ENCODE data around the gene FHOD3.

The FHOD3 gene

DNA sequence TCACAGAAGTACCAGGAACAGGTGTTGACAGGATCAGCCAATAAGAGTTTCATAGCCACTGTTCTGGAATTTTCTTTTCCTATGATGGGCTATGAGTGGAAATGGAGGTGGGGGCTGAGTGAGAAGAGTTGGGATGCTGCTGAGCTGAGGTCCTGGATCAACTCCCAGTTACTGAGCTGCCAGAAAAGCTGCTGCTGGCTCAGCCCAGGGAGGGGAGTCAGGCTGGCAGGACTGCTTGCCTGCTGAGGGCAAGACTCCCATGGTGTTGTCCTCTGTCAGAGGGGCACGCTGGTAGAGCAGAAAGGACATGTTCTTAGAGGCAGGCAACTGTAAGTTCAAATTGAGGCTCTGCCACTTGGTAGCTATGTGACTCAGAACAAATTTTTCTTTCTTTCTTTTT lies 519.5 kb downstream of the FHOD3 start:
- Histone ChIP-seq H3K4me3 (ENCODE audit: low read length) (no peak overlapping the region), H3K27me3 (replicated peaks; ENCODE audit: insufficient read depth, low read length) (no peaks in the 10 kb centered on the region), H3F3A (ENCODE audit: insufficient read depth, low read length) (no peaks in the 10 kb centered on the region), H3K4me1 (ENCODE audit: low read length) (no peaks in the 10 kb centered on the region), H3K79me2 (ENCODE audit: low read length) (peaks cover 5% of the 10 kb centered on the region; the same call in 1 of the 2 replicates), H3K4me2 (ENCODE audit: low read depth, low read length) (no peak overlapping the region), H3K9me3 (replicated peaks; ENCODE audit: insufficient read depth, low read length) (no peaks in the 10 kb centered on the region), H3K9ac (ENCODE audit: low read length) (no peak overlapping the region), H3K36me3 (replicated peaks; ENCODE audit: insufficient read depth, low read length) (no peaks in the 10 kb centered on the region), H4K20me1 (ENCODE audit: insufficient read depth, low read length) (no peaks in the 10 kb centered on the region), H2AFZ (ENCODE audit: low read length) (no peak overlapping the region), H3K9me2 (replicated peaks; ENCODE audit: insufficient read depth, low read length) (no peaks in the 10 kb centered on the region), H3K27ac (ENCODE audit: low read length) (no peak overlapping the region)
- no peak for DNase-seq
- TF ChIP-seq, protein P1, sequence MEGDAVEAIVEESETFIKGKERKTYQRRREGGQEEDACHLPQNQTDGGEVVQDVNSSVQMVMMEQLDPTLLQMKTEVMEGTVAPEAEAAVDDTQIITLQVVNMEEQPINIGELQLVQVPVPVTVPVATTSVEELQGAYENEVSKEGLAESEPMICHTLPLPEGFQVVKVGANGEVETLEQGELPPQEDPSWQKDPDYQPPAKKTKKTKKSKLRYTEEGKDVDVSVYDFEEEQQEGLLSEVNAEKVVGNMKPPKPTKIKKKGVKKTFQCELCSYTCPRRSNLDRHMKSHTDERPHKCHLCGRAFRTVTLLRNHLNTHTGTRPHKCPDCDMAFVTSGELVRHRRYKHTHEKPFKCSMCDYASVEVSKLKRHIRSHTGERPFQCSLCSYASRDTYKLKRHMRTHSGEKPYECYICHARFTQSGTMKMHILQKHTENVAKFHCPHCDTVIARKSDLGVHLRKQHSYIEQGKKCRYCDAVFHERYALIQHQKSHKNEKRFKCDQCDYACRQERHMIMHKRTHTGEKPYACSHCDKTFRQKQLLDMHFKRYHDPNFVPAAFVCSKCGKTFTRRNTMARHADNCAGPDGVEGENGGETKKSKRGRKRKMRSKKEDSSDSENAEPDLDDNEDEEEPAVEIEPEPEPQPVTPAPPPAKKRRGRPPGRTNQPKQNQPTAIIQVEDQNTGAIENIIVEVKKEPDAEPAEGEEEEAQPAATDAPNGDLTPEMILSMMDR (IDR thresholded peaks at IDR 0.05; ENCODE audit: low read length), result no peak
- TF ChIP-seq EZH2 (optimal IDR thresholded peaks at IDR 0.05; ENCODE audit: low read depth, low read length), result no peak
- TF ChIP-seq EZH2phosphoT487 (IDR thresholded peaks at IDR 0.05; ENCODE audit: low read length), result no peak

DNA sequence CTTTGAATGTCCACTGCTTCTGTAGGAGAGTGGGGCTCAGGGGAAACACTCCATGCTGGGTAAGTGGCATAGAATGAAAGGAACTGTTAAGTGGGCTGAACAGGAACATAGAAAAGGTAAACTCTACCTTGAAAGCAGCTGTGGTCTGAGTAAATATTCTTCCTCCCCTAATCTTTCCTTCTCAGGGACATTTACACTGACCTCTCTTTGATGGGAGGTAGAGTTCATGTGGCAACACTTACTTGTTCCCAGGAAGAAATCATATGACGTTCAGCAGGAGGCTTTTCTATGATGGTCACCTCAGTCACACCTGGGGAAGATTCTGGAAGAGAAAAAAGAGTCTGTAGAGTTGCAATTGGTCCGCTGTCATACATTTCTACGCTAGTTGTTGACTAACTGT lies 521.1 kb downstream of the FHOD3 start:
- H3K9me2 ChIP-seq (replicated peaks; ENCODE audit: insufficient read depth, low read length), result no peaks in the 10 kb centered on the region
- no peaks in the 10 kb centered on the region for H3K27me3 ChIP-seq (replicated peaks; ENCODE audit: insufficient read depth, low read length)
- no peak overlapping the region for H3K4me2 ChIP-seq (ENCODE audit: low read depth, low read length)
- no peak overlapping the region for H3K9ac ChIP-seq (ENCODE audit: low read length)
- peaks cover 5% of the 10 kb centered on the region; the same call in 1 of the 2 replicates for H3K79me2 ChIP-seq (ENCODE audit: low read length)
- no peak for DNase-seq
- TF ChIP-seq, protein P1 (IDR thresholded peaks at IDR 0.05; ENCODE audit: low read length), result no peak
- TF ChIP-seq EZH2 (optimal IDR thresholded peaks at IDR 0.05; ENCODE audit: low read depth, low read length), result no peak
- TF ChIP-seq EZH2phosphoT487 (IDR thresholded peaks at IDR 0.05; ENCODE audit: low read length), result no peak
- no peaks in the 10 kb centered on the region for H3K9me3 ChIP-seq (replicated peaks; ENCODE audit: insufficient read depth, low read length)
- no peak overlapping the region for H3K4me3 ChIP-seq (ENCODE audit: low read length)
- H4K20me1 ChIP-seq (ENCODE audit: insufficient read depth, low read length), result no peaks in the 10 kb centered on the region
- no peaks in the 10 kb centered on the region for H3K36me3 ChIP-seq (replicated peaks; ENCODE audit: insufficient read depth, low read length)
- no peak overlapping the region for H2AFZ ChIP-seq (ENCODE audit: low read length)
- H3F3A ChIP-seq (ENCODE audit: insufficient read depth, low read length), result no peaks in the 10 kb centered on the region
- no peak overlapping the region for H3K27ac ChIP-seq (ENCODE audit: low read length)
- no peaks in the 10 kb centered on the region for H3K4me1 ChIP-seq (ENCODE audit: low read length)

DNA sequence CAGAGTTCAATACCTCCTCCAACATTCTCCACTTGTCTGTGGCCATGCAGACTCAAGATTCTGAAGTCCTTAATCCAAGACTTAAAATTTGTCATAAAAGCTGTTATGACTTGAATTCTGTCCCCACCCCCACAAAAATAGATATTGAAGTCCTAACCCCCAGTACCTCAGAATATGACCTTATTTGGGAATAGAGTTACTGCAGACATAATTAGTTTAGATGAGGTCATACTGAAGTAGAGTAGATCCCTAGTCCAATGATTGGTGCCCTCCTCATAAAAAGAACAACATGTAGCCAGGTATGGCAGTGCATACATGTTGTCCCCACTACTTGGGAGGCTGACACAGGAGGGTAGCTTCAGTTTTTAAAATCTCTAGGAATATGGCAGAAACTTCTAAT lies 522.1 kb downstream of the FHOD3 start:
- no peak overlapping the region for H3K4me3 ChIP-seq (ENCODE audit: low read length)
- H3K4me1 ChIP-seq (ENCODE audit: low read length), result peaks cover 8% of the 10 kb centered on the region
- no peaks in the 10 kb centered on the region for H3K27me3 ChIP-seq (replicated peaks; ENCODE audit: insufficient read depth, low read length)
- DNase-seq, result no peak
- TF ChIP-seq, protein P1 (IDR thresholded peaks at IDR 0.05; ENCODE audit: low read length), result no peak
- TF ChIP-seq EZH2 (optimal IDR thresholded peaks at IDR 0.05; ENCODE audit: low read depth, low read length) (no peak), EZH2phosphoT487 (IDR thresholded peaks at IDR 0.05; ENCODE audit: low read length) (no peak)
- no peaks in the 10 kb centered on the region for H4K20me1 ChIP-seq (ENCODE audit: insufficient read depth, low read length)
- no peaks in the 10 kb centered on the region for H3F3A ChIP-seq (ENCODE audit: insufficient read depth, low read length)
- H3K9me2 ChIP-seq (replicated peaks; ENCODE audit: insufficient read depth, low read length), result no peaks in the 10 kb centered on the region
- H3K36me3 ChIP-seq (replicated peaks; ENCODE audit: insufficient read depth, low read length), result no peaks in the 10 kb centered on the region
- H3K9ac ChIP-seq (ENCODE audit: low read length), result no peak overlapping the region
- H3K79me2 ChIP-seq (ENCODE audit: low read length), result peaks cover 7% of the 10 kb centered on the region; the same call in 1 of the 2 replicates
- H3K9me3 ChIP-seq (replicated peaks; ENCODE audit: insufficient read depth, low read length), result no peaks in the 10 kb centered on the region
- H3K27ac ChIP-seq (ENCODE audit: low read length), result no peak overlapping the region
- no peak overlapping the region for H2AFZ ChIP-seq (ENCODE audit: low read length)
- H3K4me2 ChIP-seq (ENCODE audit: low read depth, low read length), result no peak overlapping the region

All from MM.1S (cell line).